NT2/D1 (cell line): ENCODE measurements around the gene C19orf12.

ENCODE experiments used
- SUZ12 ChIP-seq: IDR thresholded peaks from 2 replicates; pipeline ENCODE4 v1.6.1; 2011; ENCODE audit not compliant: insufficient read length, insufficient read depth; ENCODE audit errors: extremely low read depth
- YY1 ChIP-seq: IDR thresholded peaks from 2 replicates; pipeline ENCODE4 v1.6.1; 2011; ENCODE audit not compliant: insufficient read length, insufficient read depth
- ZNF274 ChIP-seq: IDR thresholded peaks from 2 replicates; pipeline ENCODE4 v1.6.1; 2011; ENCODE audit warnings: mild to moderate bottlenecking, low read depth, low read length

- TF ChIP-seq YY1 (no peak), ZNF274 (no peak), SUZ12 (no peak)
These were observed 34.2 kb upstream of the C19orf12 start for GRCh38 chr19:29748996-29749849.
